IPS-20b (cell line): ENCODE measurements around the gene UGT1A10.
"Not testable (repeated sequence)": the region's sequence is repeated elsewhere in the genome, so short reads cannot be mapped to it uniquely, and the experiment has no call there.

Source experiments
- H3K27ac ChIP-seq: one replicate; pipeline ENCODE4 v1.5.1; 2013; ENCODE audit warnings: low read length
- H3K27me3 ChIP-seq: 2 replicates; pipeline ENCODE4 v1.6.1; 2013; ENCODE audit warnings: mild to moderate bottlenecking, low read length, inconsistent platforms; ENCODE audit not compliant: insufficient read depth
- H3K36me3 ChIP-seq: 2 replicates; pipeline ENCODE4 v1.6.1; 2013; ENCODE audit warnings: low read depth, mild to moderate bottlenecking, inconsistent platforms, low read length, moderate library complexity; ENCODE audit not compliant: insufficient read depth
- H3K4me1 ChIP-seq: 2 replicates; pipeline ENCODE4 v1.6.1; 2013; ENCODE audit warnings: mild to moderate bottlenecking, control low read depth, inconsistent platforms, low read length, moderate library complexity; ENCODE audit not compliant: insufficient read depth
- H3K4me3 ChIP-seq: 2 replicates; pipeline ENCODE4 v1.5.1; 2013; ENCODE audit warnings: mild to moderate bottlenecking, low read length, inconsistent platforms
- H3K9ac ChIP-seq: 2 replicates; pipeline ENCODE4 v1.6.1; 2013; ENCODE audit warnings: low read depth, mild to moderate bottlenecking, inconsistent platforms, low read length, moderate library complexity
- H3K9me3 ChIP-seq: 2 replicates; pipeline ENCODE4 v1.6.1; 2013; ENCODE audit warnings: mild to moderate bottlenecking, low read depth, low read length, inconsistent platforms; ENCODE audit not compliant: insufficient read depth

Gene UGT1A10

GRCh38 chr2:233750689-233751088, 114.4 kb downstream of the UGT1A10 start:
- H3K27me3 ChIP-seq, H3K27ac ChIP-seq, H3K4me1 ChIP-seq: not testable (repeated sequence)

GRCh38 chr2:233751212-233752009, 115.2 kb downstream of the UGT1A10 start:
- H3K9ac ChIP-seq, H3K27ac ChIP-seq, H3K4me3 ChIP-seq, H3K27me3 ChIP-seq, H3K36me3 ChIP-seq, H3K4me1 ChIP-seq: not testable (repeated sequence)
- H3K9me3 ChIP-seq: peaks cover 29% of the 10 kb centered on the region

More at GRCh38 chr2:233750689-233751088, 114.4 kb downstream of the UGT1A10 start:
- H3K9me3 ChIP-seq: peaks cover 33% of the 10 kb centered on the region
- not testable (repeated sequence) for H3K4me3 ChIP-seq, H3K9ac ChIP-seq, H3K36me3 ChIP-seq

GRCh38 chr2:233754872-233755611, 118.8 kb downstream of the UGT1A10 start:
- H3K27me3 ChIP-seq: no peaks in the 10 kb centered on the region
- no peak overlapping the region for H3K9ac ChIP-seq
- H3K4me3 ChIP-seq: no peak overlapping the region
- H3K36me3 ChIP-seq: no peaks in the 10 kb centered on the region
- no peaks in the 10 kb centered on the region for H3K4me1 ChIP-seq
- H3K9me3 ChIP-seq: peaks cover 14% of the 10 kb centered on the region
- H3K27ac ChIP-seq: no peak overlapping the region

GRCh38 chr2:233756429-233757081, 120.3 kb downstream of the UGT1A10 start:
- Histone ChIP-seq H3K9me3 (peaks cover 1% of the 10 kb centered on the region), H3K4me3 (no peak overlapping the region), H3K4me1 (no peaks in the 10 kb centered on the region), H3K27ac (no peak overlapping the region), H3K27me3 (no peaks in the 10 kb centered on the region), H3K36me3 (no peaks in the 10 kb centered on the region), H3K9ac (no peak overlapping the region)

GRCh38 chr2:233758141-233758540, 121.9 kb downstream of the UGT1A10 start:
- H3K4me3 ChIP-seq: no peak overlapping the region
- H3K4me1 ChIP-seq: no peaks in the 10 kb centered on the region
- H3K9ac ChIP-seq: no peak overlapping the region
- H3K9me3 ChIP-seq: no peaks in the 10 kb centered on the region; the same call in 1 of the 2 replicates
- no peaks in the 10 kb centered on the region for H3K36me3 ChIP-seq
- H3K27ac ChIP-seq: no peak overlapping the region
- H3K27me3 ChIP-seq: no peaks in the 10 kb centered on the region

- Histone ChIP-seq H3K36me3 (no peaks in the 10 kb centered on the region), H3K27ac (no peak overlapping the region), H3K9ac (no peak overlapping the region), H3K9me3 (no peaks in the 10 kb centered on the region), H3K27me3 (no peaks in the 10 kb centered on the region), H3K4me1 (no peaks in the 10 kb centered on the region), H3K4me3 (no peak overlapping the region)
Observed at GRCh38 chr2:233758849-233759248, 122.6 kb downstream of the UGT1A10 start.

- Histone ChIP-seq H3K4me3 (no peak within 1 kb of the TSS), H3K9ac (no peak within 1 kb of the TSS), H3K27me3 (no peaks in the 10 kb centered on the region), H3K27ac (no peak within 1 kb of the TSS), H3K36me3 (no peaks in the 10 kb centered on the region), H3K4me1 (no peaks in the 10 kb centered on the region), H3K9me3 (no peaks in the 10 kb centered on the region)
Observed at GRCh38 chr2:233760043-233760442, 123.8 kb downstream of the UGT1A10 start, which contains the start of gene UGT1A1. Gene UGT1A1 (plus strand): TSS chr2:233760270. CDS start chr2:233760288, 18 bp downstream.

GRCh38 chr2:233761040-233761769, 125.0 kb downstream of the UGT1A10 start:
- no peak overlapping the region for H3K4me3 ChIP-seq
- no peaks in the 10 kb centered on the region for H3K4me1 ChIP-seq
- H3K27me3 ChIP-seq: no peaks in the 10 kb centered on the region
- no peak overlapping the region for H3K9ac ChIP-seq
- no peak overlapping the region for H3K27ac ChIP-seq
- H3K36me3 ChIP-seq: no peaks in the 10 kb centered on the region
- no peaks in the 10 kb centered on the region for H3K9me3 ChIP-seq

GRCh38 chr2:233764264-233764663, 128.0 kb downstream of the UGT1A10 start:
- Histone ChIP-seq H3K36me3 (no peaks in the 10 kb centered on the region), H3K4me3 (no peak overlapping the region), H3K9ac (no peak overlapping the region), H3K4me1 (no peaks in the 10 kb centered on the region; the same call in 1 of the 2 replicates), H3K9me3 (no peaks in the 10 kb centered on the region), H3K27me3 (no peaks in the 10 kb centered on the region), H3K27ac (no peak overlapping the region)

GRCh38 chr2:233764761-233765160, 128.5 kb downstream of the UGT1A10 start:
- Histone ChIP-seq H3K4me3 (no peak overlapping the region), H3K4me1 (no peaks in the 10 kb centered on the region; the same call in 1 of the 2 replicates), H3K9ac (no peak overlapping the region), H3K9me3 (no peaks in the 10 kb centered on the region), H3K36me3 (no peaks in the 10 kb centered on the region), H3K27ac (no peak overlapping the region), H3K27me3 (no peaks in the 10 kb centered on the region)

GRCh38 chr2:233766416-233766815, 130.2 kb downstream of the UGT1A10 start:
- Histone ChIP-seq H3K4me3 (no peak overlapping the region), H3K4me1 (no peaks in the 10 kb centered on the region; the same call in 1 of the 2 replicates), H3K27ac (no peak overlapping the region), H3K9ac (no peak overlapping the region), H3K27me3 (no peaks in the 10 kb centered on the region), H3K9me3 (no peaks in the 10 kb centered on the region), H3K36me3 (no peaks in the 10 kb centered on the region)
